ENCODE data around the gene LIN37. TPM values are rescaled to one million over a fixed set of nuclear protein-coding genes. Genes with fewer than 3 reads are reported as not detected.

LIN37 gene
- total RNA-seq, 2 donors from 2014 or later, result 9.9 to 30.5 TPM

GRCh38 chr19:35710784-35711723 lies 37.3 kb upstream of the LIN37 start:
- DNase-seq (ENCODE audit: low spot score) (no peak), ATAC-seq (ENCODE audit: insufficient number of reproducible peaks, low FRiP score, low read depth) (no peak)
- Histone ChIP-seq H3K4me1 (ENCODE audit: control insufficient read depth in 1 of 2, low read depth in 2 of 2) (peaks cover 5 to 7% of the 10 kb centered on the region in 2 donors), H3K36me3 (no peaks in the 10 kb centered on the region), H3K27me3 (replicated peaks; ENCODE audit: insufficient read depth) (no peaks in the 10 kb centered on the region), H3K27ac (no peak overlapping the region), H3K4me3 (no peak overlapping the region), H3K9me3 (no peaks in the 10 kb centered on the region)
- no peak for TF ChIP-seq CTCF (IDR thresholded peaks at IDR 0.05)

GRCh38 chr19:35712567-35713505 lies 35.5 kb upstream of the LIN37 start:
- no peaks in the 10 kb centered on the region for H3K27me3 ChIP-seq (replicated peaks; ENCODE audit: insufficient read depth)
- H3K9me3 ChIP-seq, result no peaks in the 10 kb centered on the region
- no peak overlapping the region for H3K27ac ChIP-seq
- TF ChIP-seq CTCF (IDR thresholded peaks at IDR 0.05), result no peak
- DNase-seq (ENCODE audit: low spot score) (no peak), ATAC-seq (ENCODE audit: insufficient number of reproducible peaks, low FRiP score, low read depth) (no peak)
- no peak overlapping the region for H3K4me3 ChIP-seq
- peaks cover 7 to 9% of the 10 kb centered on the region in 2 donors for H3K4me1 ChIP-seq (ENCODE audit: control insufficient read depth in 1 of 2, low read depth in 2 of 2)
- no peaks in the 10 kb centered on the region for H3K36me3 ChIP-seq

- no peaks in the 10 kb centered on the region for H3K36me3 ChIP-seq
Measured at GRCh38 chr19:35713506-35713850, 34.9 kb upstream of the LIN37 start.

GRCh38 chr19:35713904-35714495 lies 34.4 kb upstream of the LIN37 start:
- no peaks in the 10 kb centered on the region for H3K36me3 ChIP-seq
- no peak overlapping the region for H3K4me3 ChIP-seq
- ATAC-seq (ENCODE audit: insufficient number of reproducible peaks, low FRiP score, low read depth) (no peak), DNase-seq (ENCODE audit: low spot score) (no peak)
- H3K27ac ChIP-seq, result no peak overlapping the region
- H3K27me3 ChIP-seq (replicated peaks; ENCODE audit: insufficient read depth), result no peaks in the 10 kb centered on the region
- no peak for TF ChIP-seq CTCF (IDR thresholded peaks at IDR 0.05)
- no peaks in the 10 kb centered on the region for H3K9me3 ChIP-seq
- peaks cover 9 to 15% of the 10 kb centered on the region in 2 donors for H3K4me1 ChIP-seq (ENCODE audit: control insufficient read depth in 1 of 2, low read depth in 2 of 2)

More at GRCh38 chr19:35713506-35713850, 34.9 kb upstream of the LIN37 start:
- TF ChIP-seq CTCF (IDR thresholded peaks at IDR 0.05), result no peak
- Histone ChIP-seq H3K4me3 (no peak overlapping the region), H3K27ac (no peak overlapping the region), H3K27me3 (replicated peaks; ENCODE audit: insufficient read depth) (no peaks in the 10 kb centered on the region), H3K9me3 (no peaks in the 10 kb centered on the region), H3K4me1 (ENCODE audit: control insufficient read depth in 1 of 2, low read depth in 2 of 2) (peaks cover 7 to 10% of the 10 kb centered on the region in 2 donors)
- ATAC-seq (ENCODE audit: insufficient number of reproducible peaks, low FRiP score, low read depth), result no peak
- DNase-seq (ENCODE audit: low spot score), result no peak
